GM12865 (cell line): Measurements from ENCODE around the gene STAT5B.
"Not testable (repeated sequence)": the region's sequence is repeated elsewhere in the genome, so short reads cannot be mapped to it uniquely, and the experiment has no call there.

Experiments used
- DNase-seq: peaks from one replicate; pipeline ENCODE4 v3.0.0; 2010; ENCODE audit warnings: low read depth
- H3K4me3 ChIP-seq: 2 replicates; pipeline ENCODE4 v1.5.1; 2011; ENCODE audit warnings: mild to moderate bottlenecking, low read depth, low read length, control low read depth
- TF ChIP-seq, protein P1 (sequence below): IDR thresholded peaks from 2 replicates; pipeline ENCODE4 v1.5.1; 2011; ENCODE audit warnings: low read length, control low read depth, low read depth, inconsistent platforms; ENCODE audit not compliant: insufficient read depth; ENCODE audit errors: missing control alignments

The STAT5B gene

DNA sequence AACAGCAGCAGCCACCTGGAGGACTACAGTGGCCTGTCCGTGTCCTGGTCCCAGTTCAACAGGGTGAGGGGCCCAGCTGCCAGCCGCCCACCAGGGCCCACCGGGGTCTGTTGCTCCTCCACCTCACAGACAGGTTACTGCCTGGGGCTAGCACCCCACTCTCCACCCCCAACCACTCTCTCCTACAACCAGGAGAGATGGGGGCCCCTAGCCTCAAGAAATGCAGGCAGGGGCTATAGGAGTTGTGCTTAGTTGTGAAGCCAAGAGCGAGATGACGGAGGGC is 30.1 kb upstream of the STAT5B start:
- no peak for DNase-seq
- TF ChIP-seq, protein P1, sequence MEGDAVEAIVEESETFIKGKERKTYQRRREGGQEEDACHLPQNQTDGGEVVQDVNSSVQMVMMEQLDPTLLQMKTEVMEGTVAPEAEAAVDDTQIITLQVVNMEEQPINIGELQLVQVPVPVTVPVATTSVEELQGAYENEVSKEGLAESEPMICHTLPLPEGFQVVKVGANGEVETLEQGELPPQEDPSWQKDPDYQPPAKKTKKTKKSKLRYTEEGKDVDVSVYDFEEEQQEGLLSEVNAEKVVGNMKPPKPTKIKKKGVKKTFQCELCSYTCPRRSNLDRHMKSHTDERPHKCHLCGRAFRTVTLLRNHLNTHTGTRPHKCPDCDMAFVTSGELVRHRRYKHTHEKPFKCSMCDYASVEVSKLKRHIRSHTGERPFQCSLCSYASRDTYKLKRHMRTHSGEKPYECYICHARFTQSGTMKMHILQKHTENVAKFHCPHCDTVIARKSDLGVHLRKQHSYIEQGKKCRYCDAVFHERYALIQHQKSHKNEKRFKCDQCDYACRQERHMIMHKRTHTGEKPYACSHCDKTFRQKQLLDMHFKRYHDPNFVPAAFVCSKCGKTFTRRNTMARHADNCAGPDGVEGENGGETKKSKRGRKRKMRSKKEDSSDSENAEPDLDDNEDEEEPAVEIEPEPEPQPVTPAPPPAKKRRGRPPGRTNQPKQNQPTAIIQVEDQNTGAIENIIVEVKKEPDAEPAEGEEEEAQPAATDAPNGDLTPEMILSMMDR, result no peak
- H3K4me3 ChIP-seq, result no peak overlapping the region

DNA sequence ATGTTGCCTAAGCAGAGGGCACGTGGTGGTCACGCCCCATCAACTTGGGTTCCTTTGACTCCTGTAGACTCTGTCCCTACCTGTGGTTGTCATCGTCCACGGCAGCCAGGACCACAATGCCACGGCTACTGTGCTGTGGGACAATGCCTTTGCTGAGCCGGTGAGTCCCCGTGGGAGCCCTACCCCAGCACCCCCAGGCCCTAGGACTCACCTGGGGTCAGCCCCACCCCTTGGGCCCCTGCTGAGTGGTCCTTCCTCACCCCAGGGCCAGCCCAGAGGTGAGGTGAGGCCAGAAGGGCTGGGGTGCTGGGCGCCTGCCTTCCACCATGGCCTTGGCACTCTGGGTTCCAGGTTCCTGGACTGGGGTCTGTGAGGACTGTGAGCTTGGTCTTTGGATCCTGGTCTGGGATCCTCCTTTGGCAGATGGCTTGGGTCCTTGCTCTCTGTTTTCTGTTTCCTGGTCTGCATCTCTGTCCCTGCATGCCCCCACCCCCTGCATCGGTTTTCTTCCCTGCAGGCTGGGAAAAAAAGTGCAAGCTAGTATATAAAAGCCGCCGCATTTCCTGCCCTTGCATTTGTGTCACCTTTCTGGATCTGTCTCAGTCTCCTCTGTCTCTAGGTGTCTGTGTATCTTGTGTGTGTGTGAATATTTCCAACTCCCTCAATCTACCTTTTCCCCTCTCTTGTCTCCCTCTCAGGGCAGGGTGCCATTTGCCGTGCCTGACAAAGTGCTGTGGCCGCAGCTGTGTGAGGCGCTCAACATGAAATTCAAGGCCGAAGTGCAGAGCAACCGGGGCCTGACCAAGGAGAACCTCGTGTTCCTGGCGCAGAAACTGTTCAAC is 29.6 kb upstream of the STAT5B start:
- TF ChIP-seq, protein P1, result no peak

DNA sequence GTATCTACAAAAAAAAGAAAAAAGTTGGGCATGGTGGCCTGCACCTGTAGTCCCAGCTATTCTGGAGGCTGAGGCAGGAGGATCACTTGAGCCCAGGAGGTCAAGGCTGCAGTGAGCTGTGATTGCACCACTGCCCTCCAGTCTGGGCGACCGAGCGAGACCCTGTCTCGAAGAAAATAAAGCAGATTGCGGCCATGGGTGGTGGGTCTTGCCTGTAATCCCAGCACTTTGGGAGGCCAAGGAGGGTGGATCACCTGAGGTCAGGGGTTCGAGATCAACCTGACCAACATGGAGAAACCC is 28.8 kb upstream of the STAT5B start:
- DNase-seq, H3K4me3 ChIP-seq: not testable (repeated sequence)

More for the DNA sequence above, 29.6 kb upstream of the STAT5B start:
- no peak overlapping the region for H3K4me3 ChIP-seq
- no peak for DNase-seq

DNA sequence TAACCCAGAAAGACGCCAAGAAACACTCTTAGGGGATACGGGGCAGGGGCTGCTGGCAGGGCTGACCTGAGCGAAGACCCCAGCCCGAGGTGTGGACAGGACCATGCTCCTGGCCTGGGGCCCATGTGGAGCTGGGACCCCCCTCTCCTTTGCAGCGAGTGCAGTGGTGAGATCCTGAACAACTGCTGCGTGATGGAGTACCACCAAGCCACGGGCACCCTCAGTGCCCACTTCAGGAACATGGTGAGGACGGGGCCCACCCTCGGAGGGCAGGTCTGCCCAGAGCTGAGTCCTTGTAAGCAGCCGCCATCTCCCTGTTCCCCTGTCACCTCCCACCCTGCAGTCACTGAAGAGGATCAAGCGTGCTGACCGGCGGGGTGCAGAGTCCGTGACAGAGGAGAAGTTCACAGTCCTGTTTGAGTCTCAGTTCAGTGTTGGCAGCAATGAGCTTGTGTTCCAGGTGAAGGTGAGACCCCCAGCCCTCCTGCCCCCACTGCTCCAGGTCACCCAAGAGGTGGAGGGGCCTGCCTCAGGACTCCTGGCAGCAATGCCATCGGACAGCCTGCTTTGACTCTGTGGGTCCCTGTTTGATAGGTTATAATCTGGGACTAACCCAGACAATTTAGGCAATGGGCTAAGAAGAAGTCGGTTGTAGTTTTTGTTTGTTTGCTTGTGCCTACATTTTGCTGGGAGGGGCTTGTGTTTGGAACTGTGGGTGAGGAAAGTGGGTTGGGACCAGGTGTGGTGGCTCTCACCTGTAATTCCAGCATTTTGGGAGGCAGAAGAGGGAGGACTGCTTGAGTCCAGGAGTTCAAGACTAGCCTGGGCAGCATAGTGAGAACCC is 28.2 kb upstream of the STAT5B start:
- TF ChIP-seq, protein P1, result no peak
- DNase-seq, result no peak
- no peak overlapping the region for H3K4me3 ChIP-seq

DNA sequence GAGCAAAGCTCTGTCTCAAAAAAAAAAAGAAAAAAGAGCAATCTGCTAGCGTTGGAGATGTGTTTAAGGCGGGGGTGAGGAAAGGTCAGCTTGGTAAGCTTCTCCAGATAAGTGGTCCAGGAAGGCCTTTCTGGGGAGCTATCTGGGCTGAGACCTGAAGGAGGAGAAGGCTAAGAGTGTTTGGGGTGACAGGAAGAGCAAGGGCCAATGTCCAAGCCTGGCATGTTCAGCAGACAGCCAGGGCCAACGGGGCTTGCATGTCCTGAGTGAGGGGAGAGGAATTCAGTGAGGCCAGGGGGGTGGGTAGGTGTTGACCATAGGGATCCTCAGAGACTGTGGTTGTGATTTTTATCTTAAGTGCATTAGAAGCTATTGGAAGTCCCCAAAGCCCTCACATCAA is 27.5 kb upstream of the STAT5B start:
- TF ChIP-seq, protein P1, result no peak
- H3K4me3 ChIP-seq, result no peak overlapping the region
- DNase-seq, result no peak

DNA sequence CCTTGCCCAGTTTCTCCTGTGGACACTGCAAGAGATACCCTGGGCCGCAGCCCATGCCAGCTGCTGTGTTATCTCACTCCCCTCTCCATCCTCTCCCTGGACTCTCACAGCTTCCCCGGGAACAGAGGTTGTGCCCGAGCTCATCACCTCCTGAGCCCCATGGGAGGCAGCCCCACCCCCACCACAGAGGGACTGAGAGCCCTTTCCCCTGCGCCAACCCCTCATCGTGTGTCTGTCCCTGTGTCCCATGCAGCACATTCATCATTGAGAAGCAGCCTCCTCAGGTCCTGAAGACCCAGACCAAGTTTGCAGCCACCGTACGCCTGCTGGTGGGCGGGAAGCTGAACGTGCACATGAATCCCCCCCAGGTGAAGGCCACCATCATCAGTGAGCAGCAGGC is 24.8 kb upstream of the STAT5B start:
- TF ChIP-seq, protein P1, result no peak
- no peak for DNase-seq
- no peak overlapping the region for H3K4me3 ChIP-seq

DNA sequence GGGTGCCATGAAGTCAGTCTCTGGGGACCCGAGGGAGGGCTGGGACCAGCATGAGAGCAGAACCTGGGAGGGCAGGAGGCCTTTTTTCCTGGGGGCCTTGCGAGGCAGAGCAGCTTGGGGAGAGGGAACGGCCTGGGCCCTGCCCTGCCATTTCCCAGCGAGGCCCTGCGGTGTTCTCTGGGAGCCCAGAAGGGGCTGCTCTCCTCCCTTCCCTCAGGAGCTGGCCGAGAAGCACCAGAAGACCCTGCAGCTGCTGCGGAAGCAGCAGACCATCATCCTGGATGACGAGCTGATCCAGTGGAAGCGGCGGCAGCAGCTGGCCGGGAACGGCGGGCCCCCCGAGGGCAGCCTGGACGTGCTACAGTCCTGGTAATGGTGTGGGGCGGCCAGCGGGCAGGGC is 23.7 kb upstream of the STAT5B start:
- DNase-seq, H3K4me3 ChIP-seq: not testable (repeated sequence)

DNA sequence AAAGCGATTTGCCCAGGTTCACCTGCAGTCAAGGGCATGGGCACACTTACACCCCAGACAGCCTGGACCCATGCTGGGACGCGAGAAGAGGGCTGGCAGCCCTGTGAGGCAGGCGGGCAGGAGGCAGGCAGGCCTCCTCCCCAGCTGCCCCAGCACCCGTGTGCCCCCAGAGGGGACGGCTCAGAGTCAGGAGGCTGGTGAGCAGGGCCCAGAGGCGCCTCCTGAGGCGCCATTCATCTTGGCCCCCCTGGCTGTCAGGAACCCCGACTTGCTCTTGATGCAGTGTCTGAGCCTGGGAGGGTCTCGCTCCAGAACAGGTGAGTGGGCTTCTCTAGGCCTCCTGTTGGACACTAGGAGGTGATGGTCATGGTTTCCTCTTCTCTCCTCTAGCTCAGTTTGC is 23.2 kb upstream of the STAT5B start:
- DNase-seq, H3K4me3 ChIP-seq: not testable (repeated sequence)

DNA sequence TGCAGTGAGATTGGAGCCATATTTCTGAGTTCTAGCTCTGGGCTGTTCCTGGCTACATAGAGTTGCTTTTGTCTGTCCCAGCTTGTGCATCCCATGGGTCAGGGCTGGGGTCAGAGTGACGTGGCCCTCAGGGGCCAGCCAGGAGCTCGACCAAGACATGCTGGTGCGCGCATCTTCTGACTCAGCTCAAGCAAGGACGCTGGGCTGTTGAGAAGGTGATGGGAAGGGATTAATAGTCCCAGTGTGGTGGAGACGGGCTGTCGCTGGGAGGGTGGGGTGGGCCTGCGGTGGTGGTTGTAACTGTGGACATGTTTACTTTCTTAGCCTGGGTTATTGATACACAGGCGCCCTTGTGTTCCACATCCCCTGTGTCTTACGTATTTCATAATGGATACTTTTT is 21.6 kb upstream of the STAT5B start:
- H3K4me3 ChIP-seq, DNase-seq: not testable (repeated sequence)
